Astrocyte (in vitro differentiated cells and primary cell): ENCODE data around the gene PRPSAP1. TPM values are rescaled to one million over a fixed set of nuclear protein-coding genes. Genes with fewer than 3 reads are reported as not detected.

Source experiments
- DNase-seq: peaks from one replicate; pipeline ENCODE4 v3.0.0-alpha.2; 2010; ENCODE audit warnings: low read depth
- FAIRE-seq: peaks from 2 replicates; lab custom pipeline; 2011; peaks lifted over from hg19 to GRCh38; lab: Jason Lieb, UNC
- H2AFZ ChIP-seq: 2 replicates; pipeline ENCODE4 v1.6.0; 2012; ENCODE audit warnings: low read depth, low read length, inconsistent platforms
- H3K27ac ChIP-seq: 2 replicates; pipeline ENCODE4 v1.5.1; 2011; ENCODE audit warnings: low read depth, low read length, inconsistent platforms
- H3K27me3 ChIP-seq: 2 replicates; pipeline ENCODE4 v1.6.0; 2011; ENCODE audit warnings: low read length, inconsistent platforms; ENCODE audit not compliant: insufficient read depth
- H3K36me3 ChIP-seq: 2 replicates; pipeline ENCODE4 v1.5.1; 2011; ENCODE audit warnings: low read length, inconsistent platforms; ENCODE audit not compliant: insufficient read depth
- H3K4me1 ChIP-seq: 2 replicates; pipeline ENCODE4 v1.5.1; 2011; ENCODE audit warnings: low read length, inconsistent platforms; ENCODE audit not compliant: insufficient read depth
- H3K4me2 ChIP-seq: 2 replicates; pipeline ENCODE4 v1.6.0; 2012; ENCODE audit warnings: low read length, inconsistent platforms
- H3K4me3 ChIP-seq: 2 replicates; pipeline ENCODE4 v1.5.1; 2011; ENCODE audit warnings: low read depth, mild to moderate bottlenecking, low read length, inconsistent platforms; ENCODE audit not compliant: insufficient read depth
- H3K79me2 ChIP-seq: 2 replicates; pipeline ENCODE4 v1.6.0; 2012; ENCODE audit warnings: mild to moderate bottlenecking, low read length, inconsistent platforms; ENCODE audit not compliant: insufficient read depth
- H3K9ac ChIP-seq: 2 replicates; pipeline ENCODE4 v1.6.0; 2012; ENCODE audit warnings: mild to moderate bottlenecking, low read length, inconsistent platforms
- H3K9me3 ChIP-seq: 2 replicates; pipeline ENCODE4 v1.5.1; 2012; ENCODE audit warnings: low read depth, mild to moderate bottlenecking, low read length, inconsistent platforms; ENCODE audit not compliant: insufficient read depth
- H4K20me1 ChIP-seq: 2 replicates; pipeline ENCODE4 v1.6.0; 2012; ENCODE audit warnings: low read length, inconsistent platforms; ENCODE audit not compliant: insufficient read depth
- H3K27ac Mint-ChIP-seq: one replicate; pipeline ENCODE4 v1.8.0; 2021; ENCODE audit warnings: mild to moderate bottlenecking, mixed read lengths; ENCODE audit not compliant: unreplicated experiment
- H3K27me3 Mint-ChIP-seq: one replicate; pipeline ENCODE4 v1.8.0; 2021; ENCODE audit warnings: low read depth, mixed read lengths; ENCODE audit not compliant: unreplicated experiment
- H3K36me3 Mint-ChIP-seq: one replicate; pipeline ENCODE4 v1.8.0; 2021; ENCODE audit warnings: low read depth, mixed read lengths; ENCODE audit not compliant: unreplicated experiment
- H3K4me1 Mint-ChIP-seq: one replicate; pipeline ENCODE4 v1.8.0; 2021; ENCODE audit warnings: low read depth, mixed read lengths; ENCODE audit not compliant: unreplicated experiment
- H3K4me3 Mint-ChIP-seq: one replicate; pipeline ENCODE4 v1.8.0; 2021; ENCODE audit warnings: mild to moderate bottlenecking, moderate library complexity, mixed read lengths; ENCODE audit not compliant: unreplicated experiment
- H3K9me3 Mint-ChIP-seq: one replicate; pipeline ENCODE4 v1.8.0; 2021; ENCODE audit warnings: mild to moderate bottlenecking, mixed read lengths; ENCODE audit not compliant: unreplicated experiment
- CTCF ChIP-seq: IDR thresholded peaks from 2 replicates; pipeline ENCODE4 v1.5.1; 2011; ENCODE audit warnings: low read depth, mild to moderate bottlenecking, inconsistent platforms, low read length, moderate library complexity; ENCODE audit not compliant: insufficient read depth
- EZH2 ChIP-seq: IDR thresholded peaks from 2 replicates; pipeline ENCODE4 v1.6.1; 2012; ENCODE audit warnings: mild to moderate bottlenecking, low read length, inconsistent platforms; ENCODE audit not compliant: insufficient read depth
- total RNA-seq: library from RNA; stranded (reverse); gene quantifications from 2 replicates; pipeline ENCODE4 v1.2.1, GENCODE V29; 2021

PRPSAP1 gene
- total RNA-seq, 1 donor from 2014 or later, result 36.2 TPM

DNA sequence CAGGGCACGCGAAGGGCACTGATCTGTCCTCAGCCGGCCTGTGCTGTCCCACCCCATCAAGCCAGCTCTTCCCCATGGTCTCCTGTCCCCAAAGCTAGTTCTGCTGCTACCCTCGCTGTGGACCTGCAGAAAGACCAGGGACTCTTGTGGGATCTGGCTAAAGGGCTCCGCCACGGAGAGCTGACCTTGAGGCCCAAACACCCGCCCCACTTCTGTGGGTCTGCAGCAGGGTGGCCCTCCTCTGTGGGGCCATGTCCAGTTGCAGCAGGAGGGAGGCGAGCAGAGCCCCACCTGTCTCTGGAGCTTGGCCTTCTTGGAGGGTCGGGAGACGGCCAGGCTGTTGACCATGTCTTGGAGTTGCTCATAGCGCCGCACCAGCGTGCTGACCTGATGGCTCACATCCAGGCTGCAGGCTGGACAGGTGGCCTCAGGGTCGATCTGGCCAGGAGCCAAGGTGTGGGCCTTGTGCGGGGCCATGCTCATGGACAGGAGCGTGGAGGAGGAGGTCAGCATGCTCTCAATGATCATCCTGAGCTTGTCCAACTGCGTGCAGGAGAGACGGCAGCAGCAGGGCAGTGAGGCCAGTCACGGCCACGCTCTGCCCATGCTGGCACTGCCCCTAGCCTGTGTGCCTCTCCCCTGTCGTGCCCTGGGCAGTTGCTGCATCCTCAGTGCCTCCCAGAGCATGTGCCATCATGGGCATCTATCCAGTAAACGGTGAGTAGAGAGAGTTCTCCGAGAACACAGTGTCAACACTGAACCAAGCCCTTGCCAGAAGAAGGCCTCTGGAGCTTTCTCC is 71.9 kb downstream of the PRPSAP1 start:
- TF ChIP-seq EZH2 (no peak), CTCF (no peak)
- H3K4me1 Mint-ChIP-seq, result peaks cover 5% of the 10 kb centered on the region
- no peak overlapping the region for H3K9ac ChIP-seq

DNA sequence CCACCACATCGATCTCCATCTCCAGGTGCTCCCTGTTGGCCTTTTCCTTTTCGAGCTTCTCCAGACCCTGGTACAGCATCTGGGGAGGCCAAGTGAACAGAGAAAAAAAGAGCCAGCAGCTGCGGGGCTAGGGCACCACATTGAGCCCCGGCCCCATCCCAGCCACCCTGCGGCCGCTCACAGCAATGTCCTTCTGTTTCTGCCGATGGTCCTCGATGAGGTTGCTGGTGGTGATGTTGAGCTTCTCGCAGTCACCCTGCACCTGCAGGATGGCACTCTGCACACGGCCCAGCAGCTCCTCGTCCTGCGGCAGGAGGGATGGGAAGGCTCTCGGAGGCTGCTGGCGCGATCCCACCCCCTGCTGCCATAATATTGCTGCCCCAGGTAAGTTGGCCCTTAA is 73.1 kb downstream of the PRPSAP1 start:
- no peaks in the 10 kb centered on the region for H3K27me3 ChIP-seq
- no peak overlapping the region for H3K4me3 ChIP-seq
- no peaks in the 10 kb centered on the region for H3K79me2 ChIP-seq
- H2AFZ ChIP-seq, result no peak overlapping the region
- H3K36me3 ChIP-seq, result no peaks in the 10 kb centered on the region
- no peak for DNase-seq
- H3K4me2 ChIP-seq, result no peak overlapping the region
- no peak overlapping the region for H3K27ac ChIP-seq
- H3K4me1 ChIP-seq, result no peaks in the 10 kb centered on the region
- H4K20me1 ChIP-seq, result no peaks in the 10 kb centered on the region
- H3K27me3 Mint-ChIP-seq, result peaks cover 3% of the 10 kb centered on the region
- peaks cover 5% of the 10 kb centered on the region for H3K4me1 Mint-ChIP-seq
- no peaks in the 10 kb centered on the region for H3K9me3 ChIP-seq
- no peaks in the 10 kb centered on the region for H3K9me3 Mint-ChIP-seq
- no peak for FAIRE-seq
- no peak overlapping the region for H3K9ac ChIP-seq
- peaks cover 6% of the 10 kb centered on the region for H3K36me3 Mint-ChIP-seq
- no peak overlapping the region for H3K4me3 Mint-ChIP-seq
- no peak overlapping the region for H3K27ac Mint-ChIP-seq
- TF ChIP-seq CTCF (no peak), EZH2 (no peak)

More for the DNA sequence above, 71.9 kb downstream of the PRPSAP1 start:
- H4K20me1 ChIP-seq, result no peaks in the 10 kb centered on the region
- no peak overlapping the region for H3K27ac ChIP-seq
- H2AFZ ChIP-seq, result no peak overlapping the region
- no peaks in the 10 kb centered on the region for H3K79me2 ChIP-seq
- H3K27ac Mint-ChIP-seq, result no peak overlapping the region
- H3K27me3 ChIP-seq, result no peaks in the 10 kb centered on the region
- H3K36me3 ChIP-seq, result no peaks in the 10 kb centered on the region
- H3K27me3 Mint-ChIP-seq, result peaks cover 3% of the 10 kb centered on the region
- H3K4me3 Mint-ChIP-seq, result no peak overlapping the region
- H3K9me3 Mint-ChIP-seq, result no peaks in the 10 kb centered on the region
- no peaks in the 10 kb centered on the region for H3K9me3 ChIP-seq
- DNase-seq (no peak), FAIRE-seq (no peak)
- H3K4me1 ChIP-seq, result no peaks in the 10 kb centered on the region
- no peak overlapping the region for H3K4me3 ChIP-seq
- H3K4me2 ChIP-seq, result no peak overlapping the region
- peaks cover 6% of the 10 kb centered on the region for H3K36me3 Mint-ChIP-seq

- no peak overlapping the region for H3K4me3 ChIP-seq
- no peak overlapping the region for H3K27ac ChIP-seq
- peaks cover 6% of the 10 kb centered on the region for H3K36me3 Mint-ChIP-seq
- H3K9me3 Mint-ChIP-seq, result no peaks in the 10 kb centered on the region
- H3K4me3 Mint-ChIP-seq, result no peak overlapping the region
- H3K27ac Mint-ChIP-seq, result no peak overlapping the region
- no peak overlapping the region for H2AFZ ChIP-seq
- H3K4me1 ChIP-seq, result no peaks in the 10 kb centered on the region
- H3K27me3 ChIP-seq, result no peaks in the 10 kb centered on the region
- H3K27me3 Mint-ChIP-seq, result peaks cover 3% of the 10 kb centered on the region
- H4K20me1 ChIP-seq, result no peaks in the 10 kb centered on the region
- no peaks in the 10 kb centered on the region for H3K79me2 ChIP-seq
- H3K4me2 ChIP-seq, result no peak overlapping the region
- H3K9ac ChIP-seq, result no peak overlapping the region
- DNase-seq, result no peak
- TF ChIP-seq CTCF, result no peak
- TF ChIP-seq EZH2, result no peak
- H3K9me3 ChIP-seq, result no peaks in the 10 kb centered on the region
- no peaks in the 10 kb centered on the region for H3K36me3 ChIP-seq
- FAIRE-seq, result no peak
- peaks cover 5% of the 10 kb centered on the region for H3K4me1 Mint-ChIP-seq
Observed at GRCh38 chr17:76279742-76280287, 73.9 kb downstream of the PRPSAP1 start.
